Activated B cell treated with CpG ODN at 0.5 μM for 24 hours (primary cell): ENCODE results near the gene ICAM5. TPM values are rescaled to one million over a fixed set of nuclear protein-coding genes. Genes with fewer than 3 reads are reported as not detected.
"Not testable (repeated sequence)": the region's sequence is repeated elsewhere in the genome, so short reads cannot be mapped to it uniquely, and the experiment has no call there.

Experiments
- ATAC-seq: fragments of 200-7000 bp; cut with Tn5 transposase; one replicate; pipeline ENCODE4 v1.10.0; 2021; ENCODE audit warnings: low read depth, mild to moderate bottlenecking, moderate library complexity
- CTCF ChIA-PET: fragments of 350-600 bp; sonication (Branson Sonifier 250); formaldehyde crosslinking; loops from one replicate; lab custom pipeline; 2021; ENCODE audit warnings: antibody characterized with exemption; lab: Charles Lee
- POLR2A ChIA-PET: fragments of 350-600 bp; sonication (Branson Sonifier 250); formaldehyde crosslinking; loops from one replicate; lab custom pipeline; 2021; ENCODE audit warnings: antibody characterized with exemption; lab: Charles Lee
- DNase-seq: peaks from one replicate; pipeline ENCODE4 v3.0.0; 2022
- H3K27ac Mint-ChIP-seq: one replicate; pipeline ENCODE4 v1.8.0; 2020; ENCODE audit warnings: mixed read lengths
- H3K27me3 Mint-ChIP-seq: one replicate; pipeline ENCODE4 v1.8.0; 2021; ENCODE audit warnings: mixed read lengths
- H3K36me3 Mint-ChIP-seq: one replicate; pipeline ENCODE4 v1.8.0; 2021; ENCODE audit warnings: low read depth, mixed read lengths
- H3K4me1 Mint-ChIP-seq: one replicate; pipeline ENCODE4 v1.8.0; 2021; ENCODE audit warnings: mixed read lengths
- H3K4me3 Mint-ChIP-seq: one replicate; pipeline ENCODE4 v1.8.0; 2020; ENCODE audit warnings: mild to moderate bottlenecking, mixed read lengths
- H3K9me3 Mint-ChIP-seq: one replicate; pipeline ENCODE4 v1.8.0; 2020; ENCODE audit warnings: mixed read lengths
- intact Hi-C: fragments of 100-400 bp; cut with micrococcal nuclease; formaldehyde crosslinking; loops from one replicate; pipeline ENCODE4 v1.15.1; 2024
- total RNA-seq: library from RNA; stranded (reverse); gene quantifications from 2 replicates; pipeline ENCODE4 v1.2.3, GENCODE V29; 2022
- TF ChIP-seq, protein P1 (sequence below): fragments of 200-600 bp; IDR thresholded peaks from one replicate; pipeline ENCODE4 v1.8.0; 2022; ENCODE audit warnings: antibody characterized with exemption, mild to moderate bottlenecking

Gene ICAM5
- total RNA-seq, 1 donor from 2014 or later = 1.2 TPM

GRCh38 chr19:10335352-10335985, 45.7 kb downstream of the ICAM5 start:
- TF ChIP-seq, protein P1, sequence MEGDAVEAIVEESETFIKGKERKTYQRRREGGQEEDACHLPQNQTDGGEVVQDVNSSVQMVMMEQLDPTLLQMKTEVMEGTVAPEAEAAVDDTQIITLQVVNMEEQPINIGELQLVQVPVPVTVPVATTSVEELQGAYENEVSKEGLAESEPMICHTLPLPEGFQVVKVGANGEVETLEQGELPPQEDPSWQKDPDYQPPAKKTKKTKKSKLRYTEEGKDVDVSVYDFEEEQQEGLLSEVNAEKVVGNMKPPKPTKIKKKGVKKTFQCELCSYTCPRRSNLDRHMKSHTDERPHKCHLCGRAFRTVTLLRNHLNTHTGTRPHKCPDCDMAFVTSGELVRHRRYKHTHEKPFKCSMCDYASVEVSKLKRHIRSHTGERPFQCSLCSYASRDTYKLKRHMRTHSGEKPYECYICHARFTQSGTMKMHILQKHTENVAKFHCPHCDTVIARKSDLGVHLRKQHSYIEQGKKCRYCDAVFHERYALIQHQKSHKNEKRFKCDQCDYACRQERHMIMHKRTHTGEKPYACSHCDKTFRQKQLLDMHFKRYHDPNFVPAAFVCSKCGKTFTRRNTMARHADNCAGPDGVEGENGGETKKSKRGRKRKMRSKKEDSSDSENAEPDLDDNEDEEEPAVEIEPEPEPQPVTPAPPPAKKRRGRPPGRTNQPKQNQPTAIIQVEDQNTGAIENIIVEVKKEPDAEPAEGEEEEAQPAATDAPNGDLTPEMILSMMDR = no peak
- ChIA-PET CTCF (interaction anchor here (0.6 kb wide), 1 partner anchor 15 kb away, joined by 3 read pairs; no protein-coding TSS in a partner anchor), POLR2A (no interaction called here)
- H3K4me1 Mint-ChIP-seq = peaks cover 49% of the 10 kb centered on the region
- H3K27me3 Mint-ChIP-seq = no peaks in the 10 kb centered on the region
- peaks cover 34% of the 10 kb centered on the region for H3K36me3 Mint-ChIP-seq
- H3K9me3 Mint-ChIP-seq = no peaks in the 10 kb centered on the region
- no peak for DNase-seq
- intact Hi-C loops = loop anchor here (5.0 kb wide), 1 partner anchor 37 kb away; no protein-coding TSS in a partner anchor
- H3K4me3 Mint-ChIP-seq = no peak overlapping the region
- ATAC-seq = no peak
- H3K27ac Mint-ChIP-seq = no peak overlapping the region

- intact Hi-C loops = loop anchor here (5.0 kb wide), 1 partner anchor 36 kb away; no protein-coding TSS in a partner anchor
- POLR2A ChIA-PET = interaction anchor here (0.7 to 2.1 kb wide), 3 partner anchors 57 to 593 kb away, joined by 3 to 12 read pairs (median 4); partner anchors contain the start of gene ICAM1
- Mint-ChIP-seq H3K4me1 (peaks cover 52% of the 10 kb centered on the region), H3K36me3 (peaks cover 33% of the 10 kb centered on the region)
- not testable (repeated sequence) for H3K27me3 Mint-ChIP-seq, H3K9me3 Mint-ChIP-seq, DNase-seq, ATAC-seq, H3K27ac Mint-ChIP-seq, H3K4me3 Mint-ChIP-seq
- CTCF ChIA-PET = interaction anchor here (1.3 kb wide), 1 partner anchor 52 kb away, joined by 3 read pairs; no protein-coding TSS in a partner anchor
These were observed 47.0 kb downstream of the ICAM5 start for GRCh38 chr19:10336725-10337124.

DNA sequence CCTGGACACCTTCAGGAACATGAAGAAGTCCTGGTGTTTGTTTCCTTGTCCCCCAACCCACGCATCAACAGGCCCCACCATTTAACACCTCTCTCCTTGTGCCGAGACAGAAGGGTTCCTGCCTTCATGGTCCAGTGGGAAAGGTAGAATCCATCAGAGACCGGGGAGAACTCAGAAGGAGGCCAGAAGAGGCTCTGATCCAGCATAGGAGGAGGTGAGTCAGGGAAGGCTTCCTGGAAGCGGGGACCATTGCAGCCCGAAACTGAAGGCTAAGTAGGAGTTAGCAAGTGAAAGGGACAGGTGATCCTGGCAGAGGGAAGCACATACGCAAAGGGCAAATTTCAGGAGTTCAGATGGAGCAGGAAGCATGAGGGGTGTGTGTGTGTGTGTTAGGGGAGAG, 49.2 kb downstream of the ICAM5 start:
- peak overlapping the region; percentile 92 for H3K27ac Mint-ChIP-seq
- ChIA-PET CTCF (interaction anchor here (0.9 kb wide), 1 partner anchor 80 kb away, joined by 5 read pairs; no protein-coding TSS in a partner anchor), POLR2A (interaction anchor here (0.7 to 2.1 kb wide), 4 partner anchors 67 to 498 kb away, joined by 6 to 12 read pairs (median 7); partner anchors contain the start of gene ICAM1)
- ATAC-seq = no peak
- TF ChIP-seq, protein P1 = no peak
- intact Hi-C loops = loop anchor here (5.0 kb wide), 1 partner anchor 33 kb away; no protein-coding TSS in a partner anchor
- peaks cover 21% of the 10 kb centered on the region for H3K36me3 Mint-ChIP-seq
- H3K4me3 Mint-ChIP-seq = peak overlapping the region; percentile 97
- H3K9me3 Mint-ChIP-seq = no peaks in the 10 kb centered on the region
- H3K27me3 Mint-ChIP-seq = no peaks in the 10 kb centered on the region
- no peak for DNase-seq
- H3K4me1 Mint-ChIP-seq = peaks cover 33% of the 10 kb centered on the region

GRCh38 chr19:10339380-10339960, 49.7 kb downstream of the ICAM5 start, which contains the start of gene ICAM3:
ICAM3 (minus strand) TSS chr19:10339624; CDS start chr19:10339614, 10 bp downstream.
- peak; percentile 96 for ATAC-seq
- H3K27me3 Mint-ChIP-seq = no peaks in the 10 kb centered on the region
- peak within 1 kb of the TSS; percentile 97 for H3K4me3 Mint-ChIP-seq
- peak; percentile 62 for DNase-seq
- POLR2A ChIA-PET = interaction anchor here (0.5 to 2.1 kb wide), 3 partner anchors 41 to 68 kb away, joined by 3 to 7 read pairs (median 5); partner anchors contain the start of genes ICAM1 and TYK2
- H3K9me3 Mint-ChIP-seq = no peaks in the 10 kb centered on the region
- TF ChIP-seq, protein P1 = no peak
- CTCF ChIA-PET = no interaction called here
- peaks cover 29% of the 10 kb centered on the region for H3K4me1 Mint-ChIP-seq
- intact Hi-C loops = loop anchor here (5.0 kb wide), 1 partner anchor 33 kb away; no protein-coding TSS in a partner anchor
- H3K27ac Mint-ChIP-seq = peak within 1 kb of the TSS; percentile 92
- peaks cover 19% of the 10 kb centered on the region for H3K36me3 Mint-ChIP-seq

DNA sequence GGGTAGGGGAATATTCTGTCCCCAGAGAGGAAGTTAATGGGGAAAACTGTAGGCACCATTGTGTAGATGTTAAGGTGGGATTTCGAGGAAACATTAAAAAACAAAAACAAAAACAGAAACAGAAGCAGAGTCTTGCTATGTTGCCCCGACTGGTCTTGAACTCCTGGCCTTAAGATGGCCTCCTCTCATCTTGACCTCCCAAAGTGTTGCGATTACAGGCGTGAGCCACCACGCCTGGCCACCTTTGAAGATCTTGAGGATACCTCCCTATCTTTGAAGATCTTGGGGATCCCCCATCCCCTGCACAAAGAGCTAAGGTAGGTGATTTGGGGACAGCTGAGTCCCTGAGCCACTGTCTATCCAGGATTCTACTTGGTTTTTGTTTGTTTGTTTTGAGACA, 50.2 kb downstream of the ICAM5 start:
- ATAC-seq = no peak
- CTCF ChIA-PET = no interaction called here
- Mint-ChIP-seq H3K36me3 (peaks cover 15% of the 10 kb centered on the region), H3K4me3 (peak overlapping the region; percentile 97), H3K27me3 (no peaks in the 10 kb centered on the region), H3K9me3 (no peaks in the 10 kb centered on the region), H3K27ac (peak overlapping the region; percentile 92), H3K4me1 (peaks cover 28% of the 10 kb centered on the region)
- TF ChIP-seq, protein P1 = no peak
- POLR2A ChIA-PET = interaction anchor here (0.5 to 2.1 kb wide), 3 partner anchors 40 to 69 kb away, joined by 3 to 7 read pairs (median 5); partner anchors contain the start of genes ICAM1 and TYK2
- no peak for DNase-seq
- intact Hi-C loops = loop anchor here (5.0 kb wide), 1 partner anchor 32 kb away; no protein-coding TSS in a partner anchor
